Thymus (tissue), 11 donors: ENCODE data around the gene COL4A1. TPM values are rescaled to one million over a fixed set of nuclear protein-coding genes. Genes with fewer than 3 reads are reported as not detected.
A peak's percentile ranks its signal among the peaks of the same experiment; 100 is the strongest.

Source experiments
- DNase-seq, 9 donors: peaks; one replicate each; pipeline ENCODE4 v3.0.0-alpha.2; 2013; ENCODE audit warnings: low spot score in 9 of 9, low read depth in 6 of 9, missing footprints in 1 of 9
- H3K27ac ChIP-seq, 2 donors: one replicate each; pipeline ENCODE4 v1.5.1; 2013; ENCODE audit warnings: control low read depth in 1 of 2, low read depth in 1 of 2, low read length in 1 of 2, mild to moderate bottlenecking in 1 of 2, moderate library complexity in 1 of 2
- H3K27me3 ChIP-seq, 2 donors: one replicate each; pipeline ENCODE4 v1.5.1; 2013; ENCODE audit warnings: low read length in 1 of 2; ENCODE audit not compliant: control insufficient read depth in 2 of 2, insufficient read depth in 1 of 2
- H3K36me3 ChIP-seq, 2 donors: one replicate each; pipeline ENCODE4 v1.5.1; 2013; ENCODE audit warnings: low read length in 1 of 2, mild to moderate bottlenecking in 1 of 2, moderate library complexity in 1 of 2; ENCODE audit not compliant: control insufficient read depth in 2 of 2, insufficient read depth in 2 of 2
- H3K4me1 ChIP-seq, 2 donors: one replicate each; pipeline ENCODE4 v1.5.1; 2013; ENCODE audit warnings: low read length in 2 of 2; ENCODE audit not compliant: control insufficient read depth in 2 of 2, insufficient read depth in 2 of 2
- H3K4me3 ChIP-seq, 2 donors: one replicate each; pipeline ENCODE4 v1.5.1; 2013; ENCODE audit warnings: low read length in 2 of 2, control low read depth in 1 of 2, mild to moderate bottlenecking in 1 of 2
- H3K9me3 ChIP-seq, 2 donors: one replicate each; pipeline ENCODE4 v1.5.1; 2013; ENCODE audit warnings: low read length in 1 of 2, mild to moderate bottlenecking in 1 of 2; ENCODE audit not compliant: control insufficient read depth in 2 of 2, insufficient read depth in 1 of 2
- WGBS: extraction: QIAGEN DNeasy Blood & Tissue Kit; methylation state at CpG from one replicate; pipeline ENCODE4 v1.1.7; 2013; 5-methylcytosine and 5-hydroxymethylcytosine counted together
- polyA plus RNA-seq: library from polyadenylated mRNA; stranded (reverse); fragments of 200-250 nt; gene quantifications from one replicate; pipeline ENCODE4 v1.2.3, GENCODE V29; 2013
- total RNA-seq: library from RNA; stranded (reverse); fragments of 120-200 nt; gene quantifications from one replicate; pipeline ENCODE4 v1.2.4, GENCODE V29; 2013
- donor health status: healthy.

The COL4A1 gene
- total and polyA plus RNA-seq, 2 donors = 63.0 to 95.2 TPM

- Histone ChIP-seq H3K4me1 (no peaks in the 10 kb centered on the region), H3K27me3 (peaks cover 57 to 86% of the 10 kb centered on the region in 2 donors), H3K36me3 (no peaks in the 10 kb centered on the region), H3K27ac (peak overlapping the region in 1 of 2 donors; percentile 17), H3K4me3 (peak overlapping the region in 1 of 2 donors; percentile 36), H3K9me3 (no peaks in the 10 kb centered on the region)
- 13% methylated on average over 31 of the region's 31 CpGs for WGBS
- DNase-seq = no peak
These were observed 1.9 kb upstream of the COL4A1 start for GRCh38 chr13:110308656-110309359.

DNA sequence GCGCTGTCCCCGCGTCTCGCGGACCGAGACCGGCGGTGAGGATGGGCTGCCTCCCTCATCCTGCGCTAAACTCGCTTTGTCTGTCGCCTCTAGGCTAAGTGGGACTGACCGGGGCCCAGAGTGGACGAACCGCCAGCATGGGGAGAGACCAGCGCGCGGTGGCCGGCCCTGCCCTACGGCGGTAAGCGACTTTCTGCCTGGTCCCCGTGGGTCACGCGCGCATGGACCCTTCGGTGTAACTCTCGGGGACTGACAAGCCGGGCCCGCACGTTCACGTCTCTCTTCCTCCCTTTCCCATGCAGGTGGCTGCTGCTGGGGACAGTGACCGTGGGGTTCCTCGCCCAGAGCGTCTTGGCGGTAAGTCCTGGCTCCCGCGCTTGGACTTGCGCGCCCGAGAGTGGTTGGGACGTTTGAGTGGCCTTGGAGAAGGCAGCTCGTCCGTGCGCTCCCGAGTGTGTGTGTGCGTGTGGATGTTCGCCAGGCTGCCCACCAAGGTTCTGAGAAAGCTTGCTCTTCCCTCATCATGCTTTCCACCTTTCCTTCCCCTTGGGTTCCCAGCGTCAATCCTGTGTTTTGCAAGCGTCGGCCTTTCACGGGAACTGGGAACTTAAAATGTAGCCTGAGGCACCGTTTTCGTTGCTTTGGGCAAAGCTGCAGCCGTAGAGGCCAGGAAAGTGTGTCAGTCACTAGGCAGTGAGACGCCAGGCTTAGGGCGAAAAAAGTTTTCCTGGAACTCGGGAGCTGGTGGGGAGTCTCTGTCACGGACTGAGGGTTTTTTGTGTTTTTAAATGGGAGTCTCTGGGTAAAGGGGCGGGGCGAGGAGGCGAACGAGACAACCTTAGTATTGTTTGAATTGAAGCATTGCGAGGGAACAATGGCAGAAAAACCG is 1.1 kb upstream of the COL4A1 start:
- H3K36me3 ChIP-seq = no peaks in the 10 kb centered on the region
- 4% methylated on average over 64 of the region's 64 CpGs for WGBS
- peaks cover 57 to 94% of the 10 kb centered on the region in 2 donors for H3K27me3 ChIP-seq
- H3K4me3 ChIP-seq = peak overlapping the region; percentile 36 to 39
- no peaks in the 10 kb centered on the region for H3K9me3 ChIP-seq
- peak overlapping the region; percentile 17 to 18 for H3K27ac ChIP-seq
- H3K4me1 ChIP-seq = no peaks in the 10 kb centered on the region
- no peak for DNase-seq

DNA sequence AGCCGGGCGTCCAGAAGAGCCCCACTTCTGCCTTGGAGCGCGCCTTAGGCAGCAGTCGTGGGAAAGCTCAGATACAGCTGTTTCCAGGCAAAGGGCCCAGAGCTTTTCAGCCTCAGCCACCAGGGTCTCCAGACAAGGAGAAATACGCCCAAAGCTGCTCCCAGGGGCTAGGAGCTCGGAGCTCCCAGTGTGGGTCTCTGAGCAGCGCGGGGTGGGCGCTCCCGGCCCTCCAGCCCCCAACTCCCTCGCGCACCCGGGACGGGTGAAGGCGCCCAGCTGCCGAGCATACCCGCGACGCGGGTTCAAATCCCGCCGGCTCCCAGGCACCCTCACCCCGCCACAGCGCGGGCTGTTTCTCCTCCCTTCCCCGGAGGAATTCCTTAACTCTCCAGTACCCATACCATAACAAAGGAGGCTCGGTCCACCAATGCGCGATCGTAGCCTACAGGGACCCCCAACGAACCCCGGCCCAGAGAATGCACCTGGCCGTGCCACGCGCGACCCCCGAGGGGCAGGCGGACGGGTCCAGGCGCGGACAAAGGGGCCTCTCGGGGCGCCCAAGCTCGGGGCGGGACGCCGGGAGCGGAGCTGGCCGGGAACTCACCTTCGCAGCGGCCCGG is 507 bp downstream of the COL4A1 start:
- Histone ChIP-seq H3K9me3 (no peaks in the 10 kb centered on the region), H3K4me1 (no peaks in the 10 kb centered on the region), H3K27ac (peak overlapping the region in 1 of 2 donors; percentile 72), H3K27me3 (peaks cover 53 to 92% of the 10 kb centered on the region in 2 donors), H3K36me3 (no peaks in the 10 kb centered on the region), H3K4me3 (peak overlapping the region; percentile 22 to 39)
- 4% methylated on average over 53 of the region's 53 CpGs for WGBS
- DNase-seq = no peak

- H3K36me3 ChIP-seq = no peaks in the 10 kb centered on the region
- no peaks in the 10 kb centered on the region for H3K4me1 ChIP-seq
- WGBS = 2% methylated on average over 6 of the region's 6 CpGs
- H3K27me3 ChIP-seq = peaks cover 48 to 91% of the 10 kb centered on the region in 2 donors
- H3K4me3 ChIP-seq = peak overlapping the region; percentile 22 to 39
- no peaks in the 10 kb centered on the region for H3K9me3 ChIP-seq
- DNase-seq = no peak
- H3K27ac ChIP-seq = no peak overlapping the region
These were observed 1.0 kb downstream of the COL4A1 start for GRCh38 chr13:110305949-110306339.

- Histone ChIP-seq H3K36me3 (no peaks in the 10 kb centered on the region), H3K9me3 (no peaks in the 10 kb centered on the region), H3K4me1 (no peaks in the 10 kb centered on the region), H3K27me3 (peaks cover 48 to 88% of the 10 kb centered on the region in 2 donors), H3K27ac (no peak overlapping the region), H3K4me3 (no peak overlapping the region)
- DNase-seq = no peak
- 51% methylated on average over 2 of the region's 2 CpGs for WGBS
These were observed 1.4 kb downstream of the COL4A1 start for GRCh38 chr13:110305544-110305943.

DNA sequence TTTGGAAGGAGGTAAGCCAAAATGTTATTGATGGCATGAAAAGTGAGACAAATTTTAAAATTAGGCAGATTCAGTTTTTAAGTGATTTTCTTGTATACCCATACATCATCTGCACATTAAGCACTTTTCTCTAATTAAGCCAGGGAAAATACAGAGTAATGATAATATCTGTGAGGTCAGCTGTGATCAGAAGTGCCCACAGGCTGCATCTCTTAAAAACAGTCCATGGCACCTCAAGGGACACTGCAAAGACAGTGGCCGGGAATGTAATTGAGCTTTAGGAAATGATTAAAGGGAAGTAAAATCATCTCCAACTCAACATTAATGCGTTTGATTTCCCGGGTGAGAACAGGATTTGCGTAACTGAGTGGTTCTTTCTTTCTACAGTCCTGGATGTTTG is 2.0 kb downstream of the COL4A1 start:
- H3K36me3 ChIP-seq = no peaks in the 10 kb centered on the region
- DNase-seq = no peak
- H3K27ac ChIP-seq = no peak overlapping the region
- WGBS = 70% methylated on average over 4 of the region's 4 CpGs
- peaks cover 45 to 84% of the 10 kb centered on the region in 2 donors for H3K27me3 ChIP-seq
- no peaks in the 10 kb centered on the region for H3K4me1 ChIP-seq
- H3K4me3 ChIP-seq = no peak overlapping the region
- H3K9me3 ChIP-seq = no peaks in the 10 kb centered on the region

GRCh38 chr13:110304256-110304655 is 2.7 kb downstream of the COL4A1 start:
- DNase-seq = no peak
- no peaks in the 10 kb centered on the region for H3K4me1 ChIP-seq
- H3K36me3 ChIP-seq = no peaks in the 10 kb centered on the region
- no peak overlapping the region for H3K27ac ChIP-seq
- H3K4me3 ChIP-seq = no peak overlapping the region
- no peaks in the 10 kb centered on the region for H3K9me3 ChIP-seq
- H3K27me3 ChIP-seq = peaks cover 38 to 81% of the 10 kb centered on the region in 2 donors
- 69% methylated on average over 4 of the region's 4 CpGs for WGBS

DNA sequence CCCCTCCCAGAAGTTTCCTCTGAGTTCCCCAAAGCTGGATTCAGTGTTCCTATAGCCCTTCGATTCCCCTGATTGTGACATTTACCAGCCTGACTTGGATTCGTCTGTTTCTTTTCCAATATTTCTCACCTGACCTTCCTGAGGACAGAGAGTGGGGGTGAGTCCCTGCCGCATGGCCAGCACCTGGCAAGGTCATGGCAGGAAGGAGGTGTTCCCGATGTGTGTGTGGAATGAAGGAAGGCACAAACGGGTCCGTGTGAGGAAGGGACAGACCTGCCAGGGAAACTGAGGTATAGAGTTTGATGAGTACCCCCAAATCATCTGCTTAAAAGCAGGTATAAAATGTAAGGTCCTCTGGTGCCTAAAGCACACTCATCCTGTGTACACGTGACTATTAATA is 3.3 kb downstream of the COL4A1 start:
- DNase-seq = no peak
- Histone ChIP-seq H3K36me3 (no peaks in the 10 kb centered on the region), H3K4me3 (no peak overlapping the region), H3K4me1 (no peaks in the 10 kb centered on the region), H3K9me3 (no peaks in the 10 kb centered on the region), H3K27me3 (peaks cover 32 to 81% of the 10 kb centered on the region in 2 donors), H3K27ac (no peak overlapping the region)
- WGBS = 83% methylated on average over 7 of the region's 7 CpGs

DNA sequence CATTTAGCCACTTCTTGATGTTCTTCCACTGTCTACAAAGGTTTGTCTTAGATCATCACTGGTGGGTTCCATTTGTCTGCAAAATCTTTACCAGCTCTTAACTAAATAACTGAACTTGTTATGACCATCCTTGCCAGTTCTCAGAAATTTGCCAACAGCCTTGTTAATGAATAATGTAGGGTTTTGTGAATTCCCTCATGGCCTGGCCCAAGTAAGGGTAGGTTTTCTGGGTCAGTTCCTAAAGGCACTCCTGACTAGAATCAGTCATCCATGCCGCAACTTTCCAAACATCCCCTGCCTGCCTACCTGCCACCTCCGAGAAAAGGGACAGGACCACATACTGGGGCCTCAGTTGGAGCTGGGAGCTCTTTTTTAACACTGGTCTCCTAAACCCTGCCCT is 4.0 kb downstream of the COL4A1 start:
- Histone ChIP-seq H3K27ac (no peak overlapping the region), H3K27me3 (peaks cover 31 to 80% of the 10 kb centered on the region in 2 donors), H3K4me3 (no peak overlapping the region)

More for the DNA sequence above, 4.0 kb downstream of the COL4A1 start:
- Histone ChIP-seq H3K9me3 (no peaks in the 10 kb centered on the region), H3K4me1 (no peaks in the 10 kb centered on the region), H3K36me3 (no peaks in the 10 kb centered on the region)
- WGBS = 92% methylated on average over 2 of the region's 2 CpGs
- no peak for DNase-seq
